ENCODE results near the gene TC2N. TPM values are rescaled to one million over a fixed set of nuclear protein-coding genes. Genes with fewer than 3 reads are reported as not detected.

The TC2N gene
- polyA plus RNA-seq, 1 experiment, result 0.10 TPM

- Histone ChIP-seq H3K9me3 (ENCODE audit: control insufficient read depth, insufficient read depth, low read length) (no peaks in the 10 kb centered on the region), H3K27ac (ENCODE audit: low read depth, low read length) (no peak overlapping the region), H3K4me3 (ENCODE audit: low read depth, low read length) (no peak overlapping the region), H3K27me3 (ENCODE audit: control insufficient read depth, insufficient read depth, low read length) (no peaks in the 10 kb centered on the region)
- DNase-seq (ENCODE audit: low read depth, low spot score), result no peak
- ChIA-PET CTCF (no interaction called here), POLR2A (no interaction called here)
- no peak for TF ChIP-seq CTCF (IDR thresholded peaks at IDR 0.05; ENCODE audit: low read depth, low read length)
Observed at GRCh38 chr14:91793704-91794103, 73.6 kb downstream of the TC2N start.

DNA sequence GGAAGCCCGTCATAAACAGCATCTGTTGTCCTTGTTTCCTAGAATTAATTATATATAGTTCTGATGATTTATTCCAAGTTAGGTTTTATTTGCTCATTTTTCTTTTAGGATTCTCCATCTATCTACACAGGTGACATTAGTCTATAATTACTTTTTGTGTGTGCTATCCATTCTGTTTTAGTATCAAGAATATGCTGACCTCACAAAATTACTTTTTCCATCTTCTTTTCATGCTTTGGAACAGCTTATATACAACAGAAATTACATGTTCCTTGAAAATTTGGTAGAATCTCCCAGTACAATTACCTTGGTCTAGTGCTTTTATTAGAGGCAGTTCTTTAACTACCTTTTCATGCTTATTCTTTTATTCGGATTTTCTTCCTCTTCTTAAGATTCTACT, 81.1 kb downstream of the TC2N start:
- Histone ChIP-seq H3K27ac (ENCODE audit: low read depth, low read length) (no peak overlapping the region), H3K4me3 (ENCODE audit: low read depth, low read length) (no peak overlapping the region), H3K9me3 (ENCODE audit: control insufficient read depth, insufficient read depth, low read length) (no peaks in the 10 kb centered on the region), H3K27me3 (ENCODE audit: control insufficient read depth, insufficient read depth, low read length) (no peaks in the 10 kb centered on the region)
- no peak for TF ChIP-seq CTCF (IDR thresholded peaks at IDR 0.05; ENCODE audit: low read depth, low read length)
- ChIA-PET POLR2A (no interaction called here), CTCF (no interaction called here)
- no peak for DNase-seq (ENCODE audit: low read depth, low spot score)

DNA sequence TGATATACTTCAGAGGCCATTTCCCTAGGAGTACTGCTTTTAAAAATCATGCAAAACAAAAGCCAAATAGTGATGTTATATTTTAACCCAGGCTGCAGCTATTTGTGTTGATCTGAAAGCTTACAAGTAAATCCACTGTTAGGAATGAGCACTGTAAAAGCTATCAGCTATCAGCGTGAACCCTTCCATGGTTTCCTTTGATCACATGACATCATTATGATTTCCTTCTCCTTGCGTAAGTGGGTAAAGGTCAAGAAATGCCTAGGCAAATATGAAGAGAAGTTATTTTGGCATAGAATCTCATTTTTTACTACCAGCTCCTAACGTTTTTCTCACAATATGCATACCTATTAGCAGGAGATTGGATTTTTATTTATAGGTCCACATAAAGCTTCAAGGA, 86.9 kb downstream of the TC2N start:
- Histone ChIP-seq H3K27ac (ENCODE audit: low read depth, low read length) (no peak overlapping the region), H3K4me3 (ENCODE audit: low read depth, low read length) (no peak overlapping the region), H3K9me3 (ENCODE audit: control insufficient read depth, insufficient read depth, low read length) (no peaks in the 10 kb centered on the region), H3K27me3 (ENCODE audit: control insufficient read depth, insufficient read depth, low read length) (no peaks in the 10 kb centered on the region)
- ChIA-PET POLR2A (no interaction called here), CTCF (no interaction called here)
- no peak for TF ChIP-seq CTCF (IDR thresholded peaks at IDR 0.05; ENCODE audit: low read depth, low read length)
- DNase-seq (ENCODE audit: low read depth, low spot score), result no peak

DNA sequence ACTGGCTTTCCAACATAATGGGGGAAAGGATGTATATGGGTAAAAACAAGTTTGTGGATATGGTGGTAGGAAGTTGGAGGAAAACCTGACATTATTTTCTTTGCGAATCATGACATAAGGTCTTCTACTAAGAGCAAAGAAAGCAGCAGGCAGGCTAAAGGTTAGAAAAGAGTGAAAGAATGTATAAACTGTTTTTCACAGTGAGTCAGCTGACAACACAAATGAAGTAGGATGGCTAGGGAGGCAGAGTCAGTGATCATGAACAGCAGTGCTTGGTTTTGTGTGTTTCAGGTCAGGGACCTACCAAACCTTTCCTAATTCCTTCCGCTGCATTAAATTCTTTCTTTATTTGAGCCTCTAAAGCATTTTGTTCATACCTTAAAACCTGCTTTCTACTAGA, 89.1 kb downstream of the TC2N start:
- Histone ChIP-seq H3K27me3 (ENCODE audit: control insufficient read depth, insufficient read depth, low read length) (no peaks in the 10 kb centered on the region), H3K27ac (ENCODE audit: low read depth, low read length) (no peak overlapping the region), H3K4me3 (ENCODE audit: low read depth, low read length) (no peak overlapping the region), H3K9me3 (ENCODE audit: control insufficient read depth, insufficient read depth, low read length) (no peaks in the 10 kb centered on the region)
- TF ChIP-seq CTCF (IDR thresholded peaks at IDR 0.05; ENCODE audit: low read depth, low read length), result no peak
- DNase-seq (ENCODE audit: low read depth, low spot score), result no peak
- CTCF ChIA-PET, result no interaction called here
- POLR2A ChIA-PET, result no interaction called here

GRCh38 chr14:91774140-91775096, 92.9 kb downstream of the TC2N start:
- no peak for DNase-seq (ENCODE audit: low read depth, low spot score)
- Histone ChIP-seq H3K4me3 (ENCODE audit: low read depth, low read length) (no peak overlapping the region), H3K27ac (ENCODE audit: low read depth, low read length) (no peak overlapping the region), H3K27me3 (ENCODE audit: control insufficient read depth, insufficient read depth, low read length) (no peaks in the 10 kb centered on the region), H3K9me3 (ENCODE audit: control insufficient read depth, insufficient read depth, low read length) (no peaks in the 10 kb centered on the region)
- ChIA-PET POLR2A (no interaction called here), CTCF (no interaction called here)
- TF ChIP-seq CTCF (IDR thresholded peaks at IDR 0.05; ENCODE audit: low read depth, low read length), result no peak

Measured in AG04450 (cell line).